Activated CD4-positive, alpha-beta T cell treated with anti-CD3 and anti-CD28 coated beads, Interleukin-2, amount 10 ng/mL, durations not matched to agents 24 days and 14 days (primary cell): ENCODE results near the gene E2F7. TPM values are rescaled to one million over a fixed set of nuclear protein-coding genes. Genes with fewer than 3 reads are reported as not detected.
"Not testable (repeated sequence)": the region's sequence is repeated elsewhere in the genome, so short reads cannot be mapped to it uniquely, and the experiment has no call there.

Experiments used
- DNase-seq: peaks from one replicate; pipeline ENCODE4 v3.0.0; 2022
- H3K27ac Mint-ChIP-seq: one replicate; pipeline ENCODE4 v1.8.0; 2022; ENCODE audit warnings: mild to moderate bottlenecking, mixed read lengths
- H3K27me3 Mint-ChIP-seq: one replicate; pipeline ENCODE4 v1.8.0; 2022; ENCODE audit warnings: mixed read lengths
- H3K36me3 Mint-ChIP-seq: one replicate; pipeline ENCODE4 v1.8.0; 2022; ENCODE audit warnings: low read depth, mild to moderate bottlenecking, mixed read lengths
- H3K4me1 Mint-ChIP-seq: one replicate; pipeline ENCODE4 v1.8.0; 2021; ENCODE audit warnings: mixed read lengths
- H3K4me3 Mint-ChIP-seq: one replicate; pipeline ENCODE4 v1.8.0; 2022; ENCODE audit warnings: mild to moderate bottlenecking, moderate library complexity, mixed read lengths
- H3K9me3 Mint-ChIP-seq: one replicate; pipeline ENCODE4 v1.8.0; 2021; ENCODE audit warnings: mixed read lengths
- intact Hi-C: fragments of 100-400 bp; cut with micrococcal nuclease; formaldehyde crosslinking; loops from one replicate; pipeline ENCODE4 v1.15.1; 2023
- total RNA-seq: library from RNA; stranded (reverse); gene quantifications from 2 replicates; pipeline ENCODE4 v1.2.3, GENCODE V29; 2022

E2F7 gene, protein sequence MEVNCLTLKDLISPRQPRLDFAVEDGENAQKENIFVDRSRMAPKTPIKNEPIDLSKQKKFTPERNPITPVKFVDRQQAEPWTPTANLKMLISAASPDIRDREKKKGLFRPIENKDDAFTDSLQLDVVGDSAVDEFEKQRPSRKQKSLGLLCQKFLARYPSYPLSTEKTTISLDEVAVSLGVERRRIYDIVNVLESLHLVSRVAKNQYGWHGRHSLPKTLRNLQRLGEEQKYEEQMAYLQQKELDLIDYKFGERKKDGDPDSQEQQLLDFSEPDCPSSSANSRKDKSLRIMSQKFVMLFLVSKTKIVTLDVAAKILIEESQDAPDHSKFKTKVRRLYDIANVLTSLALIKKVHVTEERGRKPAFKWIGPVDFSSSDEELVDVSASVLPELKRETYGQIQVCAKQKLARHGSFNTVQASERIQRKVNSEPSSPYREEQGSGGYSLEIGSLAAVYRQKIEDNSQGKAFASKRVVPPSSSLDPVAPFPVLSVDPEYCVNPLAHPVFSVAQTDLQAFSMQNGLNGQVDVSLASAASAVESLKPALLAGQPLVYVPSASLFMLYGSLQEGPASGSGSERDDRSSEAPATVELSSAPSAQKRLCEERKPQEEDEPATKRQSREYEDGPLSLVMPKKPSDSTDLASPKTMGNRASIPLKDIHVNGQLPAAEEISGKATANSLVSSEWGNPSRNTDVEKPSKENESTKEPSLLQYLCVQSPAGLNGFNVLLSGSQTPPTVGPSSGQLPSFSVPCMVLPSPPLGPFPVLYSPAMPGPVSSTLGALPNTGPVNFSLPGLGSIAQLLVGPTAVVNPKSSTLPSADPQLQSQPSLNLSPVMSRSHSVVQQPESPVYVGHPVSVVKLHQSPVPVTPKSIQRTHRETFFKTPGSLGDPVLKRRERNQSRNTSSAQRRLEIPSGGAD
- total RNA-seq = 16.8 and 20.0 TPM in 2 replicates

- intact Hi-C loops = loop anchor here (1.0 to 5.0 kb wide), 3 partner anchors 17 to 506 kb away; partner anchors contain the start of genes OSBPL8 and ZDHHC17
- peaks cover 34% of the 10 kb centered on the region for H3K4me1 Mint-ChIP-seq
Observed at GRCh38 chr12:77065361-77066204, at the start of gene E2F7. TSS of gene E2F7 (minus strand) at chr12:77065569. CDS start at chr12:77064635, 934 bp downstream.

DNA sequence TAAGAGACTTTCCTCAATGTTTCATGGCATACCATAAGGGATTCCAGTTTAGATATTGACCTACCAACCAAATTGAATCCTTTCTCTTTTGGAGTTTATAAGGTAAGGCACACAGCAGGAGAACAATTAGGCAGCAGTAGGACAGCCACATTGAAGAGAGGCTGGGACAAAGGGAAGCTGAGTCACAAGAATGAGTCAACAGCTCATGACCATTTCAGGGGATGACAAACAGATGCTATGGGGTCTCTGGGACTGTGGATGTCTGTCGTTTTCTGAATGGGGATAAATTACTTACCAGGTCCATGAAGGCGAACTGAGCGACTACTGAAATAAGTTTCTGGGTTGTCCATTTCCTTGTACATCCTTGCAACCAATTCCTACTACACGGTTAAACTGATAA lies 48.6 kb upstream of the E2F7 start:
- H3K36me3 Mint-ChIP-seq = no peaks in the 10 kb centered on the region
- no peak overlapping the region for H3K4me3 Mint-ChIP-seq
- intact Hi-C loops = no loop called here
- H3K27me3 Mint-ChIP-seq = no peaks in the 10 kb centered on the region
- no peaks in the 10 kb centered on the region for H3K4me1 Mint-ChIP-seq
- peaks cover 4% of the 10 kb centered on the region for H3K9me3 Mint-ChIP-seq
- H3K27ac Mint-ChIP-seq = no peak overlapping the region
- DNase-seq = no peak

More at GRCh38 chr12:77065361-77066204, at the start of gene E2F7:
- peak; percentile 97 for DNase-seq
- Mint-ChIP-seq H3K4me3 (peak within 1 kb of the TSS; percentile 90), H3K27ac (peak within 1 kb of the TSS; percentile 80), H3K27me3 (peaks cover 16% of the 10 kb centered on the region), H3K9me3 (no peaks in the 10 kb centered on the region), H3K36me3 (peaks cover 26% of the 10 kb centered on the region)

GRCh38 chr12:77108707-77109106 lies 43.3 kb upstream of the E2F7 start:
- Mint-ChIP-seq H3K27ac (no peak overlapping the region), H3K27me3 (no peaks in the 10 kb centered on the region), H3K36me3 (no peaks in the 10 kb centered on the region), H3K9me3 (peaks cover 4% of the 10 kb centered on the region), H3K4me1 (peaks cover 3% of the 10 kb centered on the region), H3K4me3 (no peak overlapping the region)
- DNase-seq = no peak
- intact Hi-C loops = no loop called here

DNA sequence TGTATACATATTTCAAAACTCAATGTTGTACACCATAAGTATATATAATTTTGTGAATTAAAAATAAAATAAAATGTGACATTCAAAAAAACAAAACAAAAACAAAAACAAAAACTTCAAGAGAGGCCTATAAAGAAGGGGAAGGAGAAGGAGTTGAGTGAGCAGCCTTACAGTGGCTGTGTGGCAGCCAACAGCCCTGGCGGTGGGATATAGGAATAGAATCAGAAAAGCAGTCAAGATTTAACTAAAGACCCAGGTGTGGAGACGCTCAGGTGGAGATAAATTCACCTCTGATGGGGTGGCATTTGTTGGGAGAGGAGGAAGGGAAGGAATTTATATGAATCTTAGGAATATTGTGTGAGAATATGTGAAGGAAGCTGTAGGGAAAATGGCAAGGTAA lies 41.8 kb upstream of the E2F7 start:
- Mint-ChIP-seq H3K4me1 (peaks cover 3% of the 10 kb centered on the region), H3K27me3 (no peaks in the 10 kb centered on the region)
- intact Hi-C loops = no loop called here

DNA sequence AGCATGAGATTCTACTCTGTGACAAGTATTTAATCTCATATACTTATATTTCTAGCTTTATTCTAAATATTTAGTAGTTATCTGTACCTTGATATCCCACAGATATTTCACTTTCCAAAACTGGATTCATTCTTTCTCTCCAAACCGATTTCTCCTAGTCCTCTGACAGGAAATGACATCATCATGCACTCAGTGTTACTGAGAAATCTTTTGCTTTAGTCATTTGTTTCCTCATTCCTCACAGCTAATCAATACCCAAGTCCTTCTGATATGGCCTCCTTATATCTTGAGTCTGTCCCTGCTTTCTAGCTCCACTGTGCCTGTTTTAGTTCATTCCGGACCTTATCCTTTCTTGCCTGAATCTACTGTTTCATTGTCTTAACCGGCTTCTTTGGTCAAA lies 39.4 kb upstream of the E2F7 start:
- no peak for DNase-seq
- Mint-ChIP-seq H3K4me1 (peaks cover 3% of the 10 kb centered on the region), H3K36me3 (no peaks in the 10 kb centered on the region), H3K27me3 (peaks cover 1% of the 10 kb centered on the region), H3K4me3 (no peak overlapping the region), H3K27ac (no peak overlapping the region), H3K9me3 (no peaks in the 10 kb centered on the region)
- intact Hi-C loops = no loop called here

More for the DNA sequence above, 41.8 kb upstream of the E2F7 start:
- Mint-ChIP-seq H3K4me3 (no peak overlapping the region), H3K9me3 (peaks cover 4% of the 10 kb centered on the region), H3K27ac (no peak overlapping the region), H3K36me3 (no peaks in the 10 kb centered on the region)
- DNase-seq = no peak

GRCh38 chr12:77104286-77104685 lies 38.9 kb upstream of the E2F7 start:
- H3K4me3 Mint-ChIP-seq = no peak overlapping the region
- H3K36me3 Mint-ChIP-seq = no peaks in the 10 kb centered on the region
- H3K27me3 Mint-ChIP-seq = peaks cover 1% of the 10 kb centered on the region
- no peak overlapping the region for H3K27ac Mint-ChIP-seq
- intact Hi-C loops = no loop called here
- no peaks in the 10 kb centered on the region for H3K9me3 Mint-ChIP-seq
- DNase-seq = no peak
- H3K4me1 Mint-ChIP-seq = peaks cover 3% of the 10 kb centered on the region

DNA sequence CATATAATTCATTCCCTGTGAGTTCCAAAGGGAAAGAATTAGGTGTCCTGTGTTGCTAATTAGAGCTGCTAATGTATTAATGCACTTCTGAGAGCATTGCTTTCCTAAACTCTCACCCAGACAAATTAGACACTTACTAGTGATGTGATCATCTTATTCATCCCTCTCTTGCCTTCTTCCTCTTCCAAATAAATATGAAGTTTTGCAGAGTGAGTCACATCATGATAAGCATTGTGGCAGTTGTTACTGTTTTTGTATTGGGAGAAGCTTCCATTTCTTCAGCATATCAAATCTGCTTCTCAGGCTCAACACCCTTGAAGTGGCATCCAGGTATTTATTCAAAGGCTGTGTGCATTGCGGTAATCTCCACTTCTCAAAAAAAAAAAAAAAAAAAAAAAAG lies 37.3 kb upstream of the E2F7 start:
- Mint-ChIP-seq H3K4me3 (no peak overlapping the region), H3K27me3 (peaks cover 1% of the 10 kb centered on the region), H3K4me1 (peaks cover 3% of the 10 kb centered on the region), H3K27ac (no peak overlapping the region), H3K36me3 (no peaks in the 10 kb centered on the region), H3K9me3 (no peaks in the 10 kb centered on the region)
- DNase-seq = no peak
- intact Hi-C loops = no loop called here

- H3K27ac Mint-ChIP-seq = no peak overlapping the region
- no peak overlapping the region for H3K4me3 Mint-ChIP-seq
- peaks cover 1% of the 10 kb centered on the region for H3K27me3 Mint-ChIP-seq
- H3K36me3 Mint-ChIP-seq = no peaks in the 10 kb centered on the region
- DNase-seq = no peak
- no peaks in the 10 kb centered on the region for H3K9me3 Mint-ChIP-seq
- peaks cover 3% of the 10 kb centered on the region for H3K4me1 Mint-ChIP-seq
- intact Hi-C loops = no loop called here
Observed at GRCh38 chr12:77102123-77102522, 36.8 kb upstream of the E2F7 start.

DNA sequence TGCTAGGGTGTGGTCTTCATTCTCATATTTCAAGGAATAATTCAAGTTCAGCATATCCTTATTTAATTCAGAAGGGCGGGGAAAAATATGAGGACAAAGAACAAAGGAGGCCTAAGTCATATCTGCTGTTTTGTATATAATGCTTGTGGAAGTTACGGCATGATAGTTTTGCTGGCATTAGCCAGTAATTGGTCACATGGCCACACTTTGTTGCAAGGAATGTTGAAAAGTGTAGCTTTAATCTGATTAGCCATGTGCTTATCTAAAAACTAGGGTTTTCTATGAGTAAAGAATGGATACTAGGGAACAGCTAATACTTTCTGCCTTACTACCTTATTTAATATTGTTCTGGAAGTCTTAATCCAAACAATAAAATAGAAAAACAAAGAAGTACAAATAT lies 34.4 kb upstream of the E2F7 start:
- peaks cover 1% of the 10 kb centered on the region for H3K27me3 Mint-ChIP-seq
- DNase-seq = no peak
- peaks cover under 1% of the 10 kb centered on the region for H3K4me1 Mint-ChIP-seq
- H3K4me3 Mint-ChIP-seq = no peak overlapping the region
- H3K27ac Mint-ChIP-seq = no peak overlapping the region
- intact Hi-C loops = no loop called here
- peaks cover 3% of the 10 kb centered on the region for H3K9me3 Mint-ChIP-seq
- H3K36me3 Mint-ChIP-seq = no peaks in the 10 kb centered on the region

- Mint-ChIP-seq H3K9me3 (peaks cover 3% of the 10 kb centered on the region), H3K36me3 (no peaks in the 10 kb centered on the region), H3K4me3 (no peak overlapping the region), H3K27ac (no peak overlapping the region), H3K27me3 (peaks cover 1% of the 10 kb centered on the region), H3K4me1 (no peaks in the 10 kb centered on the region)
- no peak for DNase-seq
- intact Hi-C loops = no loop called here
Observed at GRCh38 chr12:77097846-77098245, 32.5 kb upstream of the E2F7 start.

DNA sequence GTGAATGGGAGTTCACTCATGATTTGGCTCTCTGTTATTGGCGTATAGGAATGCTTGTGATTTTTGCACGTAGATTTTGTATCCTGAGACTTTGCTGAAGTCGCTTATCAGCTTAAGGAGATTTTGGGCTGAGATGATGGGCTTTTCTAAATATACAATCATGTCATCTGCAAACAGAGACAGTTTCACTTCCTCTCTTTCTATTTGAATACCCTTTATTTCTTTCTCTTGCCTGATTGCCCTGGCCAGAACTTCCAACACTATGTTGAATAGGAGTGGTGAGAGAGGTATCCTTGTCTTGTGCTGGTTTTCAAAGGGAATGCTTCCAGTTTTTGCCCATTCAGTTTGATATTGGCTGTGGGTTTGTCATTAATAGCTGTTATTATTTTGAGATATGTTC lies 26.9 kb upstream of the E2F7 start:
- H3K27ac Mint-ChIP-seq, H3K4me3 Mint-ChIP-seq, H3K9me3 Mint-ChIP-seq, DNase-seq, intact Hi-C loops, H3K4me1 Mint-ChIP-seq, H3K27me3 Mint-ChIP-seq, H3K36me3 Mint-ChIP-seq: not testable (repeated sequence)

GRCh38 chr12:77089686-77090220 lies 24.4 kb upstream of the E2F7 start:
- intact Hi-C loops = no loop called here
- Mint-ChIP-seq H3K4me3 (no peak overlapping the region), H3K36me3 (no peaks in the 10 kb centered on the region), H3K27ac (no peak overlapping the region), H3K27me3 (no peaks in the 10 kb centered on the region), H3K4me1 (no peaks in the 10 kb centered on the region), H3K9me3 (peaks cover 3% of the 10 kb centered on the region)
- DNase-seq = no peak

DNA sequence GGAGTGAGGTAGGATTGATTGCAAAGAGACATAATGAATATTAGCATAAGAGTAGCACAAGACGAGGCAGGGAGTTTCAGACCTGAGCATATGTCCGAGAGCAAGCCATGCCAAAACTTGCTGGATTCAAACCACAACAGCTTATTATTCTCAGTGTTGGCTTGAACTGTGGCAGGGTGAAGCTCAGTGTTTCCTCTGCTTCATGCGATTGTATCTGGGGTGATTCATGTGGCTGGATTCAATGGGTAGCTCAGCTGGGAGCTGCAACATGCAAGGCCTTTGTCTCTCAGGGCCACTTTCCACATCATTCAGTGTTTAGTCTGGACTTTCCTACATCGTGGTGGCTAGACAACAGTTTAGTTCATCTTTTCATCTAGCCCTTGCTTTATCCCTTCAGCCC lies 22.1 kb upstream of the E2F7 start:
- Mint-ChIP-seq H3K9me3 (peaks cover 3% of the 10 kb centered on the region), H3K27me3 (peaks cover 2% of the 10 kb centered on the region), H3K4me1 (no peaks in the 10 kb centered on the region), H3K4me3 (no peak overlapping the region), H3K36me3 (no peaks in the 10 kb centered on the region), H3K27ac (no peak overlapping the region)
- intact Hi-C loops = no loop called here
- DNase-seq = no peak
